CD14-positive monocyte (primary cell): ENCODE results near the gene PHLPP1. TPM values are rescaled to one million over a fixed set of nuclear protein-coding genes. Genes with fewer than 3 reads are reported as not detected.

Experiments
- DNase-seq, 3 donors: peaks; one replicate each; pipeline ENCODE4 v3.0.0-alpha.2; 2011 to 2022
- H2AFZ ChIP-seq: 2 replicates; pipeline ENCODE4 v1.6.0; 2012; ENCODE audit warnings: mild to moderate bottlenecking, low read depth, low read length, inconsistent platforms; ENCODE audit not compliant: insufficient read depth, poor library complexity, severe bottlenecking
- H3K27ac ChIP-seq, 2 donors: 1 replicate in 1 of 2; 2 replicates in 1 of 2; pipeline ENCODE4 v1.5.1; 2012 to 2013; ENCODE audit warnings: low read length in 2 of 2, control low read depth in 1 of 2, inconsistent platforms in 1 of 2, low read depth in 1 of 2, mild to moderate bottlenecking in 1 of 2
- H3K27me3 ChIP-seq, 2 donors: one replicate each; pipeline versions ENCODE4 v1.6.0 to v1.6.1; 2011 to 2013; ENCODE audit warnings: low read length in 2 of 2; ENCODE audit not compliant: control insufficient read depth in 2 of 2, insufficient read depth in 2 of 2
- H3K36me3 ChIP-seq, 2 donors: replicated peaks in 1 of 2; 1 replicate in 1 of 2; 2 replicates in 1 of 2; pipeline versions ENCODE4 v1.5.1 to v1.6.1; 2012 to 2013; ENCODE audit warnings: low read length in 2 of 2, control low read depth in 1 of 2, inconsistent platforms in 1 of 2, mild to moderate bottlenecking in 1 of 2; ENCODE audit not compliant: insufficient read depth in 2 of 2, control insufficient read depth in 1 of 2
- H3K4me1 ChIP-seq, 2 donors: 1 replicate in 1 of 2; 2 replicates in 1 of 2; pipeline versions ENCODE4 v1.5.1 to v1.6.1; 2012 to 2013; ENCODE audit warnings: low read length in 2 of 2, control low read depth in 1 of 2, inconsistent platforms in 1 of 2, mild to moderate bottlenecking in 1 of 2, moderate library complexity in 1 of 2; ENCODE audit not compliant: insufficient read depth in 2 of 2, control insufficient read depth in 1 of 2
- H3K4me2 ChIP-seq: replicated peaks from 2 replicates; pipeline ENCODE3; 2012; ENCODE audit warnings: low read length, moderate library complexity, mild to moderate bottlenecking; ENCODE audit not compliant: poor library complexity, severe bottlenecking; ENCODE audit errors: extremely low read depth
- H3K4me3 ChIP-seq, 3 experiments: fragments of 200-600 bp in 1 of 3; sonication (generic) in 1 of 3; replicated peaks in 1 of 3; 1 replicate in 2 of 3; 2 replicates in 1 of 3; pipeline ENCODE4 v1.5.1; 2011 to 2013; ENCODE audit warnings: low read length in 3 of 3, mild to moderate bottlenecking in 3 of 3, control low read depth in 2 of 3, low read depth in 2 of 3, inconsistent platforms in 1 of 3, moderate library complexity in 1 of 3
- H3K79me2 ChIP-seq: 2 replicates; pipeline ENCODE4 v1.6.0; 2012; ENCODE audit warnings: mild to moderate bottlenecking, control low read depth, inconsistent platforms, low read length, moderate library complexity; ENCODE audit not compliant: insufficient read depth
- H3K9ac ChIP-seq: 2 replicates; pipeline ENCODE4 v1.6.0; 2017; ENCODE audit warnings: low read length, mild to moderate bottlenecking; ENCODE audit not compliant: insufficient read depth, poor library complexity, severe bottlenecking
- H3K9me3 ChIP-seq, 2 donors: replicated peaks in 1 of 2; 1 replicate in 1 of 2; 2 replicates in 1 of 2; pipeline versions ENCODE4 v1.5.1 to v1.6.1; 2012 to 2013; ENCODE audit warnings: low read length in 2 of 2, control low read depth in 1 of 2; ENCODE audit not compliant: control insufficient read depth in 1 of 2, insufficient read depth in 1 of 2
- H4K20me1 ChIP-seq: 2 replicates; pipeline ENCODE4 v1.6.0; 2012; ENCODE audit warnings: mild to moderate bottlenecking, low read length, control low read depth, moderate library complexity; ENCODE audit not compliant: insufficient read depth
- H3K27ac Mint-ChIP-seq, 7 donors: one replicate each; pipeline ENCODE4 v1.8.0; 2020; ENCODE audit warnings: mild to moderate bottlenecking in 7 of 7, mixed read lengths in 7 of 7, moderate library complexity in 6 of 7, inconsistent platforms in 2 of 7
- H3K27me3 Mint-ChIP-seq, 3 donors: one replicate each; pipeline ENCODE4 v1.8.0; 2021 to 2022; ENCODE audit warnings: low read depth in 3 of 3, mild to moderate bottlenecking in 3 of 3, mixed read lengths in 3 of 3, moderate library complexity in 3 of 3, inconsistent platforms in 1 of 3
- H3K36me3 Mint-ChIP-seq, 2 donors: one replicate each; pipeline ENCODE4 v1.8.0; 2020; ENCODE audit warnings: mixed read lengths in 2 of 2, inconsistent platforms in 1 of 2, mild to moderate bottlenecking in 1 of 2
- H3K4me1 Mint-ChIP-seq: one replicate; pipeline ENCODE4 v1.8.0; 2020; ENCODE audit warnings: mild to moderate bottlenecking, mixed read lengths
- H3K4me3 Mint-ChIP-seq, 2 donors: one replicate each; pipeline ENCODE4 v1.8.0; 2020; ENCODE audit warnings: mild to moderate bottlenecking in 2 of 2, mixed read lengths in 2 of 2, moderate library complexity in 1 of 2
- H3K9me3 Mint-ChIP-seq, 7 donors: one replicate each; pipeline ENCODE4 v1.8.0; 2020 to 2022; ENCODE audit warnings: mixed read lengths in 7 of 7, mild to moderate bottlenecking in 6 of 7, moderate library complexity in 6 of 7, inconsistent platforms in 2 of 7
- CTCF ChIP-seq: fragments of 200-600 bp; IDR thresholded peaks from one replicate; pipeline ENCODE4 v1.8.0; 2022; ENCODE audit warnings: antibody characterized with exemption, mild to moderate bottlenecking
- WGBS: methylation state at CpG from one replicate; pipeline ENCODE4 v1.1.5; 2013; ENCODE audit warnings: missing lambda C conversion rate; ENCODE audit not compliant: insufficient coverage; 5-methylcytosine and 5-hydroxymethylcytosine counted together
- intact Hi-C, 2 donors: fragments of 100-400 bp; cut with micrococcal nuclease; formaldehyde crosslinking; loops; one replicate each; pipeline versions ENCODE4 v1.15.0 to v1.15.1; 2023
- polyA plus RNA-seq, 3 donors: library from polyadenylated mRNA; depleted of rRNA in 1 of 3; unstranded in 2 of 3; stranded (reverse) in 1 of 3; fragments of 300-500 nt in 2 of 3; fragments of >200 nt in 1 of 3; fragmentation: Illumina TruSeq in 2 of 3; gene quantifications; 1 replicate in 2 of 3; 2 replicates in 1 of 3; pipeline ENCODE4 v1.2.3, GENCODE V29; 2012 to 2021

The PHLPP1 gene
- polyA plus RNA-seq, 3 donors: 0.04 to 2.0 (median 0.55) TPM

DNA sequence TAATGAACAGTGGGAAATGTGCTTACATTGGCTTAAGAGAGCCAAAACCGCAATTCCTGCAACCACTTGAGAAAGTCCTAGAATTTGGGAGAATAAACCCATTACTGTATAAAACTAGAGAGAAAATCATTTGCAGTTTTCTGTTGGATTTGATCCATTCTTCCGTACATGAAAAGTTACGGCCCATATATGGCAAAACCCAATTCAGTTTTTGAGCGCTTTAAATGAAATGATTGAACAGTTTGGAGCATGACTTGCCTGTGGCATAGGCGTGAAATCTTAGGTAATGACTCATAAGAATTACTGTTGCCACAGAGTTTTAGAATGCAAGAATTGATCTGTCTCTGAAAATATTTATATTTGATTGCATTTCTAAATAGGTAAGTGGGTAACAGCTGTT, 52.0 kb downstream of the PHLPP1 start:
- H3K4me2 ChIP-seq: no peak overlapping the region
- intact Hi-C loops: no loop called here
- H4K20me1 ChIP-seq: no peaks in the 10 kb centered on the region
- H3K4me1 ChIP-seq: no peaks in the 10 kb centered on the region
- peaks cover 13% of the 10 kb centered on the region for H3K4me1 Mint-ChIP-seq
- peaks cover 0 to 2% (median 0%) of the 10 kb centered on the region in 7 donors for H3K9me3 Mint-ChIP-seq
- H3K27ac ChIP-seq: no peak overlapping the region
- no peak for DNase-seq
- H3K27me3 Mint-ChIP-seq: no peaks in the 10 kb centered on the region
- no peaks in the 10 kb centered on the region for H3K9me3 ChIP-seq
- H3K9ac ChIP-seq: no peak overlapping the region
- no peak overlapping the region for H3K4me3 ChIP-seq
- H3K27ac Mint-ChIP-seq: no peak overlapping the region
- H3K79me2 ChIP-seq: peaks cover 9% of the 10 kb centered on the region
- no peaks in the 10 kb centered on the region for H3K27me3 ChIP-seq
- no peaks in the 10 kb centered on the region for H3K36me3 ChIP-seq
- TF ChIP-seq CTCF: no peak
- H3K36me3 Mint-ChIP-seq: peaks cover 0 to 1% of the 10 kb centered on the region in 2 donors
- no peak overlapping the region for H2AFZ ChIP-seq
- no peak overlapping the region for H3K4me3 Mint-ChIP-seq
- WGBS: 49% methylated on average over 2 of the region's 5 CpGs

GRCh38 chr18:62767836-62768557, 52.7 kb downstream of the PHLPP1 start:
- intact Hi-C loops: no loop called here
- H3K4me3 ChIP-seq: no peak overlapping the region
- H3K9ac ChIP-seq: no peak overlapping the region
- Mint-ChIP-seq H3K4me1 (peaks cover 13% of the 10 kb centered on the region), H3K27ac (peak overlapping the region in 1 of 7 donors; percentile 20), H3K36me3 (peaks cover 0 to 1% of the 10 kb centered on the region in 2 donors), H3K27me3 (no peaks in the 10 kb centered on the region), H3K4me3 (no peak overlapping the region), H3K9me3 (peaks cover 0 to 2% (median 0%) of the 10 kb centered on the region in 7 donors)
- no peaks in the 10 kb centered on the region for H3K27me3 ChIP-seq
- no peaks in the 10 kb centered on the region for H3K36me3 ChIP-seq
- H4K20me1 ChIP-seq: no peaks in the 10 kb centered on the region
- H2AFZ ChIP-seq: no peak overlapping the region
- no peak overlapping the region for H3K27ac ChIP-seq
- no peak for DNase-seq
- H3K4me2 ChIP-seq: no peak overlapping the region
- no peaks in the 10 kb centered on the region for H3K9me3 ChIP-seq
- TF ChIP-seq CTCF: no peak
- H3K79me2 ChIP-seq: peaks cover 12% of the 10 kb centered on the region
- no CpG with 5 or more reads among the region's 3 CpGs for WGBS
- H3K4me1 ChIP-seq: no peaks in the 10 kb centered on the region
